Panc1 (cell line): ENCODE results near the gene SCYL2. TPM values are rescaled to one million over a fixed set of nuclear protein-coding genes. Genes with fewer than 3 reads are reported as not detected.

ENCODE experiments used
- ATAC-seq: fragments of 200-7000 bp; cut with Tn5 transposase; 2 replicates; pipeline ENCODE4 v1.9.1; 2020; ENCODE audit warnings: mild to moderate bottlenecking, moderate library complexity
- BruUV-seq: library from RNA; stranded (reverse); fragments of 400-500 nt; replicated peaks from 2 replicates; lab custom pipeline; 2021; lab: Mats Ljungman, UMichigan
- CTCF ChIA-PET: fragments of 300-600 bp; sonication (Branson Sonifier 250); formaldehyde crosslinking; loops from one replicate; lab custom pipeline; 2022; ENCODE audit warnings: antibody characterized with exemption; lab: Charles Lee
- POLR2A ChIA-PET: fragments of 300-600 bp; sonication (Branson Sonifier 250); formaldehyde crosslinking; loops from one replicate; lab custom pipeline; 2022; ENCODE audit warnings: antibody characterized with exemption; lab: Charles Lee
- DNase-seq: peaks from one replicate; pipeline ENCODE4 v3.0.0-alpha.2; 2010; ENCODE audit warnings: low read depth, low spot score
- H3K27ac ChIP-seq: 2 replicates; pipeline ENCODE4 v1.5.1; 2011; ENCODE audit warnings: mild to moderate bottlenecking, low read length, inconsistent platforms
- H3K27me3 ChIP-seq: fragments of 200-500 bp; sonication (Bioruptor generic); 2 replicates; pipeline ENCODE4 v1.6.0; 2014; ENCODE audit warnings: low read length, inconsistent platforms; ENCODE audit not compliant: control insufficient read depth, insufficient read depth
- H3K36me3 ChIP-seq: fragments of 200-500 bp; sonication (Bioruptor generic); 2 replicates; pipeline ENCODE4 v1.5.1; 2014; ENCODE audit warnings: inconsistent platforms, mild to moderate bottlenecking, low read length, moderate library complexity; ENCODE audit not compliant: control insufficient read depth, insufficient read depth
- H3K4me1 ChIP-seq: 2 replicates; pipeline ENCODE4 v1.5.1; 2011; ENCODE audit warnings: inconsistent platforms, mild to moderate bottlenecking, low read length, moderate library complexity; ENCODE audit not compliant: control insufficient read depth, insufficient read depth
- H3K4me3 ChIP-seq, 2 experiments: 2 replicates each; pipeline ENCODE4 v1.5.1; 2011 to 2012; ENCODE audit warnings: low read depth in 2 of 2, low read length in 2 of 2, mild to moderate bottlenecking in 2 of 2, inconsistent platforms in 1 of 2, moderate library complexity in 1 of 2
- H3K9me3 ChIP-seq: fragments of 200-500 bp; sonication (Bioruptor generic); 2 replicates; pipeline ENCODE4 v1.5.1; 2014; ENCODE audit warnings: low read depth, mild to moderate bottlenecking, inconsistent platforms, low read length, moderate library complexity; ENCODE audit not compliant: control insufficient read depth, insufficient read depth
- CTCF ChIP-seq: fragments of 450-650 bp; IDR thresholded peaks from 2 replicates; pipeline ENCODE4 v1.5.1; 2017; ENCODE audit warnings: mild to moderate bottlenecking
- POLR2AphosphoS5 ChIP-seq: IDR thresholded peaks from 2 replicates; pipeline ENCODE4 v1.6.1; 2012; ENCODE audit warnings: mild to moderate bottlenecking, low read depth, low read length, moderate library complexity
- REST ChIP-seq, 2 experiments: IDR thresholded peaks; 2 replicates each; pipeline ENCODE4 v1.6.1; 2011 to 2012; ENCODE audit warnings: low read depth in 2 of 2, control low read depth in 1 of 2, low read length in 1 of 2, mild to moderate bottlenecking in 1 of 2, moderate library complexity in 1 of 2; ENCODE audit not compliant: insufficient read depth in 1 of 2
- SIN3A ChIP-seq: IDR thresholded peaks from 2 replicates; pipeline ENCODE4 v1.6.1; 2012; ENCODE audit warnings: low read depth, mild to moderate bottlenecking, low read length, moderate library complexity, borderline replicate concordance; ENCODE audit not compliant: insufficient read depth
- TCF7L2 ChIP-seq: IDR thresholded peaks from 2 replicates; pipeline ENCODE4 v1.6.1; 2011; ENCODE audit warnings: mild to moderate bottlenecking, low read depth, low read length, inconsistent platforms
- in situ Hi-C: cut with HindIII; loops from 2 replicates; pipeline ENCODE4 v1.10.0; 2016; ENCODE audit warnings: low sequenced_read_pairs, low pct_unique_long_range_greater_than_20kb
- intact Hi-C: fragments of 100-400 bp; cut with micrococcal nuclease; formaldehyde crosslinking; loops from one replicate; pipeline ENCODE4 v1.10.0; 2022; ENCODE audit not compliant: unreplicated experiment
- total RNA-seq: library from RNA; stranded (reverse); gene quantifications from one replicate; pipeline ENCODE4 v1.2.1, GENCODE V29; 2021; ENCODE audit not compliant: unreplicated experiment

SCYL2 gene
- total RNA-seq, 1 experiment from 2014 or later: 45.3 TPM

- ChIA-PET CTCF (no interaction called here), POLR2A (no interaction called here)
- Histone ChIP-seq H3K9me3 (no peaks in the 10 kb centered on the region), H3K27me3 (no peaks in the 10 kb centered on the region), H3K4me1 (no peaks in the 10 kb centered on the region), H3K36me3 (peaks cover 27% of the 10 kb centered on the region), H3K4me3 (no peak overlapping the region), H3K27ac (no peak overlapping the region)
- DNase-seq (no peak), ATAC-seq (no peak)
- no TSS peak for BruUV-seq
- TF ChIP-seq POLR2AphosphoS5 (no peak), CTCF (no peak), REST (IDR thresholded peaks at IDR 0.05; ENCODE audit: insufficient read depth in 1 of 2, low read depth in 2 of 2, low read length in 1 of 2) (no peak), SIN3A (no peak), TCF7L2 (no peak)
- intact Hi-C loops (no loop called here), in situ Hi-C loops (no loop called here)
These were observed 59.2 kb downstream of the SCYL2 start for GRCh38 chr12:100326208-100326607.

GRCh38 chr12:100329800-100330199 lies 62.8 kb downstream of the SCYL2 start:
- no peak for DNase-seq
- ATAC-seq: no peak
- H3K27ac ChIP-seq: no peak overlapping the region
- no TSS peak for BruUV-seq
- intact Hi-C loops (no loop called here), in situ Hi-C loops (no loop called here)
- H3K9me3 ChIP-seq: no peaks in the 10 kb centered on the region
- no peak for TF ChIP-seq POLR2AphosphoS5
- TF ChIP-seq CTCF: no peak
- TF ChIP-seq REST (IDR thresholded peaks at IDR 0.05; ENCODE audit: insufficient read depth in 1 of 2, low read depth in 2 of 2, low read length in 1 of 2): no peak
- no peak for TF ChIP-seq TCF7L2
- no peak for TF ChIP-seq SIN3A
- ChIA-PET CTCF (no interaction called here), POLR2A (no interaction called here)
- H3K4me3 ChIP-seq: no peak overlapping the region
- H3K4me1 ChIP-seq: no peaks in the 10 kb centered on the region
- H3K36me3 ChIP-seq: peaks cover 34% of the 10 kb centered on the region
- no peaks in the 10 kb centered on the region for H3K27me3 ChIP-seq
